H9 (cell line): Measurements from ENCODE around the gene ANK3. TPM values are rescaled to one million over a fixed set of nuclear protein-coding genes. Genes with fewer than 3 reads are reported as not detected.

ENCODE experiments used
- DNase-seq: peaks from one replicate; pipeline ENCODE4 v3.0.0-alpha.2; 2017
- H2AFZ ChIP-seq: one replicate; pipeline ENCODE4 v1.6.1; 2013; ENCODE audit warnings: mild to moderate bottlenecking, low read length, control low read depth, moderate library complexity
- H2AK5ac ChIP-seq: 2 replicates; pipeline ENCODE4 v1.6.1; 2013; ENCODE audit warnings: low read length, control low read depth, mixed read lengths; ENCODE audit not compliant: insufficient read length
- H2BK120ac ChIP-seq: one replicate; pipeline ENCODE4 v1.6.1; 2013; ENCODE audit warnings: low read depth, mild to moderate bottlenecking, low read length, control low read depth, inconsistent platforms; ENCODE audit not compliant: poor library complexity, severe bottlenecking
- H2BK12ac ChIP-seq: 2 replicates; pipeline ENCODE4 v1.6.1; 2013; ENCODE audit warnings: low read length, control low read depth, mixed read lengths, low read depth; ENCODE audit not compliant: insufficient read length
- H2BK15ac ChIP-seq: 2 replicates; pipeline ENCODE4 v1.6.1; 2013; ENCODE audit warnings: low read depth, low read length, control low read depth
- H2BK20ac ChIP-seq: one replicate; pipeline ENCODE4 v1.6.1; 2013; ENCODE audit warnings: low read depth, mild to moderate bottlenecking, low read length, control low read depth, inconsistent platforms; ENCODE audit not compliant: poor library complexity, severe bottlenecking
- H2BK5ac ChIP-seq: 2 replicates; pipeline ENCODE4 v1.6.1; 2013; ENCODE audit warnings: low read length, control low read depth, mixed read lengths; ENCODE audit not compliant: insufficient read length
- H3K14ac ChIP-seq: 2 replicates; pipeline ENCODE4 v1.6.1; 2013; ENCODE audit warnings: low read length, control low read depth; ENCODE audit not compliant: insufficient read depth
- H3K18ac ChIP-seq: 2 replicates; pipeline ENCODE4 v1.6.1; 2013; ENCODE audit warnings: low read depth, mild to moderate bottlenecking, mixed read lengths, low read length, control low read depth; ENCODE audit not compliant: insufficient read length
- H3K23ac ChIP-seq: 2 replicates; pipeline ENCODE4 v1.6.1; 2013; ENCODE audit warnings: low read length, control low read depth, mixed read lengths, low read depth; ENCODE audit not compliant: insufficient read length
- H3K23me2 ChIP-seq: 2 replicates; pipeline ENCODE4 v1.6.1; 2013; ENCODE audit warnings: low read depth, mild to moderate bottlenecking, mixed read lengths, low read length, control low read depth; ENCODE audit not compliant: insufficient read length, poor library complexity, severe bottlenecking
- H3K27ac ChIP-seq: 2 replicates; pipeline ENCODE4 v1.5.1; 2013; ENCODE audit warnings: low read length, control low read depth, mixed read lengths, low read depth; ENCODE audit not compliant: insufficient read length
- H3K27me3 ChIP-seq: 2 replicates; pipeline ENCODE4 v1.6.1; 2013; ENCODE audit warnings: low read length, control low read depth, inconsistent platforms; ENCODE audit not compliant: insufficient read depth
- H3K4ac ChIP-seq: 2 replicates; pipeline ENCODE4 v1.6.1; 2013; ENCODE audit warnings: low read depth, mild to moderate bottlenecking, control low read depth, inconsistent platforms, low read length, moderate library complexity
- H3K4me1 ChIP-seq: 2 replicates; pipeline ENCODE4 v1.6.1; 2013; ENCODE audit warnings: low read length, control low read depth, inconsistent platforms; ENCODE audit not compliant: insufficient read depth
- H3K4me2 ChIP-seq: 2 replicates; pipeline ENCODE4 v1.6.1; 2013; ENCODE audit warnings: low read length, control low read depth, mixed read lengths; ENCODE audit not compliant: insufficient read length, insufficient read depth
- H3K56ac ChIP-seq: 2 replicates; pipeline ENCODE4 v1.6.1; 2013; ENCODE audit warnings: low read depth, mild to moderate bottlenecking, mixed read lengths, low read length, control low read depth; ENCODE audit not compliant: insufficient read length
- H3K79me1 ChIP-seq: 2 replicates; pipeline ENCODE4 v1.6.1; 2013; ENCODE audit warnings: low read depth, mild to moderate bottlenecking, moderate library complexity, low read length, control low read depth, inconsistent platforms; ENCODE audit not compliant: insufficient read depth, poor library complexity, severe bottlenecking
- H3K79me2 ChIP-seq: 2 replicates; pipeline ENCODE4 v1.6.1; 2013; ENCODE audit warnings: low read length, control low read depth, inconsistent platforms; ENCODE audit not compliant: insufficient read depth
- H3K9ac ChIP-seq: 2 replicates; pipeline ENCODE4 v1.6.1; 2013; ENCODE audit warnings: low read length, control low read depth, mixed read lengths; ENCODE audit not compliant: insufficient read length; ENCODE audit errors: extremely low read depth
- H3K9me3 ChIP-seq: one replicate; pipeline ENCODE4 v1.6.1; 2013; ENCODE audit warnings: low read depth, low read length, inconsistent platforms; ENCODE audit not compliant: control insufficient read depth
- H3T11ph ChIP-seq: one replicate; pipeline ENCODE4 v1.6.1; 2013; ENCODE audit warnings: mild to moderate bottlenecking, low read length, control low read depth, inconsistent platforms
- H4K20me1 ChIP-seq: one replicate; pipeline ENCODE4 v1.6.1; 2013; ENCODE audit not compliant: control insufficient read depth, insufficient read length, insufficient read depth
- H4K5ac ChIP-seq: 2 replicates; pipeline ENCODE4 v1.6.1; 2013; ENCODE audit warnings: low read depth, mild to moderate bottlenecking, mixed read lengths, low read length, control low read depth; ENCODE audit not compliant: insufficient read length
- H4K8ac ChIP-seq: replicated peaks from 2 replicates; pipeline ENCODE4 v1.6.1; 2013; ENCODE audit warnings: low read length, control low read depth, mixed read lengths, low read depth; ENCODE audit not compliant: insufficient read length
- H4K91ac ChIP-seq: 2 replicates; pipeline ENCODE4 v1.6.1; 2013; ENCODE audit warnings: low read depth, mild to moderate bottlenecking, moderate library complexity, mixed read lengths, low read length, control low read depth; ENCODE audit not compliant: insufficient read length
- H3K27ac Mint-ChIP-seq, 3 experiments: 2 replicates in 2 of 3; 3 replicates in 1 of 3; pipeline ENCODE4 v1.8.0; 2020 to 2021; ENCODE audit warnings: mixed read lengths in 3 of 3, mild to moderate bottlenecking in 1 of 3, moderate library complexity in 1 of 3
- H3K27me3 Mint-ChIP-seq: 2 replicates; pipeline ENCODE4 v1.8.0; 2021; ENCODE audit warnings: low read depth, mild to moderate bottlenecking, moderate library complexity, mixed read lengths
- H3K36me3 Mint-ChIP-seq, 3 experiments: 2 replicates in 2 of 3; 3 replicates in 1 of 3; pipeline ENCODE4 v1.8.0; 2020 to 2021; ENCODE audit warnings: low read depth in 3 of 3, mixed read lengths in 3 of 3; ENCODE audit not compliant: insufficient read depth in 1 of 3
- H3K4me1 Mint-ChIP-seq, 2 experiments: 2 replicates each; pipeline ENCODE4 v1.8.0; 2020; ENCODE audit warnings: mixed read lengths in 2 of 2
- H3K4me3 Mint-ChIP-seq, 2 experiments: 2 replicates in 1 of 2; 3 replicates in 1 of 2; pipeline ENCODE4 v1.8.0; 2020 to 2021; ENCODE audit warnings: mild to moderate bottlenecking in 2 of 2, mixed read lengths in 2 of 2, moderate library complexity in 1 of 2
- H3K9me3 Mint-ChIP-seq, 2 experiments: 2 replicates in 1 of 2; 3 replicates in 1 of 2; pipeline ENCODE4 v1.8.0; 2020; ENCODE audit warnings: mild to moderate bottlenecking in 2 of 2, mixed read lengths in 2 of 2, moderate library complexity in 1 of 2
- WGBS: extraction: QIAGEN DNeasy Blood & Tissue Kit; methylation state at CpG from one replicate; pipeline ENCODE4 v1.1.7; 2013; ENCODE audit warnings: missing lambda C conversion rate, low lambda C conversion rate, mixed read lengths; ENCODE audit not compliant: insufficient read length; ENCODE audit errors: extremely low coverage; 5-methylcytosine and 5-hydroxymethylcytosine counted together
- total RNA-seq: library from RNA; stranded (reverse); gene quantifications from 2 replicates; pipeline ENCODE4 v1.2.1, GENCODE V29; 2021
- TF ChIP-seq, protein P1 (sequence below): fragments of 200-600 bp; sonication (generic); conservative IDR thresholded peaks from 3 replicates; pipeline ENCODE4 v1.8.0; 2021; ENCODE audit warnings: antibody characterized with exemption, mild to moderate bottlenecking

The ANK3 gene
- total RNA-seq, 1 experiment from 2014 or later = 59.6 TPM

DNA sequence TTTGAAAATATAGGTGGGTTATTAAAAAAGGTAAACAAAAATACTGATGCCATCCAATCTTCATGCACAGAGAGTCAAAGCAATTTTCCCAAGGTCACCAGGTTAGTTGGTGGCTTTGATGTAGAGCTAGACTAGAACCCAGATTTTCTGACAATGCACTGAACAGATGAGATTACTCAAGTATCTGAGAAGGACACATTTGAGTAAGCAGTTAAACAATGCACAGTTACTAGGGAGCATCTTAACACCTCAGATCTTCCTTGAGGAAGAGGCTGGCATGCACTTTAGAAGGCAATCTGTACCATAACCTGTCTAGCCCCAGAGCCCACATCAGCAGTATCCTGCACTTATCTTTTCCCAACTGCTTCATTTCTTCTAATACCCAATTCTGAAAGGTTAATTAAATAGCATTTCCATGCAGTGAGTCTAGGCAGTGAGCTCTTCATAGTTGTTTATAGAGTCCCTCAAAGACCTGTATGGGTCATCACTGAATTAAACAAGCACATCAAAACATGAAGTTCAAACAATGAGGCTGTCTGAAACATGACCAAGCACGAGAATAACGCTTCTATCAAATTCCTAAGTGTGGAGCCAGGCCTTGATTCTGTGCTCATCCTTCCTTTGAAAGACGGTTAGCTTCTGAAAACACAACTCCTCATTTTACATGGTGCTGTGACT, 38.2 kb upstream of the ANK3 start:
- no peak overlapping the region for H3K4me3 Mint-ChIP-seq
- H3K9me3 ChIP-seq = no peaks in the 10 kb centered on the region
- H3K18ac ChIP-seq = no peak overlapping the region
- peaks cover under 1% of the 10 kb centered on the region for H3K27me3 Mint-ChIP-seq
- H3K23me2 ChIP-seq = no peaks in the 10 kb centered on the region
- no peak overlapping the region for H3K4me2 ChIP-seq
- no peak overlapping the region for H2BK12ac ChIP-seq
- no peaks in the 10 kb centered on the region for H4K20me1 ChIP-seq
- no CpG with 5 or more reads among the region's 3 CpGs for WGBS
- H3K14ac ChIP-seq = no peak overlapping the region
- H3K4ac ChIP-seq = no peak overlapping the region
- no peaks in the 10 kb centered on the region for H3K79me2 ChIP-seq
- no peak overlapping the region for H2AK5ac ChIP-seq
- no peak overlapping the region for H3K23ac ChIP-seq
- no peak overlapping the region for H3K27ac Mint-ChIP-seq
- peaks cover 7 to 12% of the 10 kb centered on the region in 2 experiments for H3K4me1 Mint-ChIP-seq
- no peak overlapping the region for H2BK120ac ChIP-seq
- no peak overlapping the region for H2BK5ac ChIP-seq
- H2AFZ ChIP-seq = no peak overlapping the region
- H2BK20ac ChIP-seq = no peak overlapping the region
- H3K56ac ChIP-seq = no peak overlapping the region
- H3K27ac ChIP-seq = no peak overlapping the region
- H3K9me3 Mint-ChIP-seq = no peaks in the 10 kb centered on the region
- no peak overlapping the region for H2BK15ac ChIP-seq
- no peaks in the 10 kb centered on the region for H3K27me3 ChIP-seq
- H3K9ac ChIP-seq = no peak overlapping the region
- H3K79me1 ChIP-seq = no peaks in the 10 kb centered on the region
- TF ChIP-seq, protein P1, sequence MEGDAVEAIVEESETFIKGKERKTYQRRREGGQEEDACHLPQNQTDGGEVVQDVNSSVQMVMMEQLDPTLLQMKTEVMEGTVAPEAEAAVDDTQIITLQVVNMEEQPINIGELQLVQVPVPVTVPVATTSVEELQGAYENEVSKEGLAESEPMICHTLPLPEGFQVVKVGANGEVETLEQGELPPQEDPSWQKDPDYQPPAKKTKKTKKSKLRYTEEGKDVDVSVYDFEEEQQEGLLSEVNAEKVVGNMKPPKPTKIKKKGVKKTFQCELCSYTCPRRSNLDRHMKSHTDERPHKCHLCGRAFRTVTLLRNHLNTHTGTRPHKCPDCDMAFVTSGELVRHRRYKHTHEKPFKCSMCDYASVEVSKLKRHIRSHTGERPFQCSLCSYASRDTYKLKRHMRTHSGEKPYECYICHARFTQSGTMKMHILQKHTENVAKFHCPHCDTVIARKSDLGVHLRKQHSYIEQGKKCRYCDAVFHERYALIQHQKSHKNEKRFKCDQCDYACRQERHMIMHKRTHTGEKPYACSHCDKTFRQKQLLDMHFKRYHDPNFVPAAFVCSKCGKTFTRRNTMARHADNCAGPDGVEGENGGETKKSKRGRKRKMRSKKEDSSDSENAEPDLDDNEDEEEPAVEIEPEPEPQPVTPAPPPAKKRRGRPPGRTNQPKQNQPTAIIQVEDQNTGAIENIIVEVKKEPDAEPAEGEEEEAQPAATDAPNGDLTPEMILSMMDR = no peak
- no peaks in the 10 kb centered on the region for H3K4me1 ChIP-seq
- no peak overlapping the region for H4K5ac ChIP-seq
- H3K36me3 Mint-ChIP-seq = no peaks in the 10 kb centered on the region
- H4K8ac ChIP-seq = no peak overlapping the region
- no peak for DNase-seq
- H3T11ph ChIP-seq = no peak overlapping the region
- H4K91ac ChIP-seq = no peak overlapping the region
